Measurements from ENCODE around the gene DGUOK.

DGUOK gene

DNA sequence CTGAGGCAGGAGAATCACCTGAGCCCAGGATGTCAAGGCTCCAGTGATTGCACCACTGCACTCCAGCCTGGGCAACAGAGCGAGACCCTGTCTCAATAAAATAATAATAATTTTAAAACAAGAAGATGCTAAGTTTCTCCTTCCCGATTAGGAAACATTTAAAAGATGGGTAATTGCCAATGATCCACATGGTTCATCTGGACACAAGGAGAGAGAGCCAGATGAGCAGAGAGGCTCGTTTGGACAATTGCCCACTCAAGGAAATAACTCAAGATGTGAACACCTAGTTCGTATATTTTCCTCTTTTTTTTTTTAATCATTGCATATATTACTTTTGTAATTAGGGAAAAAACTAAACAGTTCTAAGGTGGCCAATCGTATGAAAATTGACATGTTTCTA is 37.5 kb upstream of the DGUOK start:
- H3K36me3 ChIP-seq (ENCODE audit: insufficient read depth, insufficient read length, low read length), result no peaks in the 10 kb centered on the region
- H3K9me3 ChIP-seq (ENCODE audit: insufficient read depth, low read length), result no peaks in the 10 kb centered on the region
- no peak overlapping the region for H3K9ac ChIP-seq (ENCODE audit: insufficient read length, low read depth)
- H3K4me1 ChIP-seq (ENCODE audit: insufficient read depth, insufficient read length), result no peaks in the 10 kb centered on the region
- no peak overlapping the region for H3K4me3 ChIP-seq (ENCODE audit: insufficient read length, low read depth)
- no peak for TF ChIP-seq YY1 (IDR thresholded peaks at IDR 0.05; ENCODE audit: insufficient read depth, insufficient read length)
- no peak for TF ChIP-seq ZNF274 (IDR thresholded peaks at IDR 0.05; ENCODE audit: low read depth, low read length)
- TF ChIP-seq SUZ12 (IDR thresholded peaks at IDR 0.05; ENCODE audit: extremely low read depth, insufficient read depth, insufficient read length), result no peak
- DNase-seq (ENCODE audit: low read depth, low spot score), result no peak
- H3K27me3 ChIP-seq (ENCODE audit: insufficient read depth, insufficient read length), result no peaks in the 10 kb centered on the region

DNA sequence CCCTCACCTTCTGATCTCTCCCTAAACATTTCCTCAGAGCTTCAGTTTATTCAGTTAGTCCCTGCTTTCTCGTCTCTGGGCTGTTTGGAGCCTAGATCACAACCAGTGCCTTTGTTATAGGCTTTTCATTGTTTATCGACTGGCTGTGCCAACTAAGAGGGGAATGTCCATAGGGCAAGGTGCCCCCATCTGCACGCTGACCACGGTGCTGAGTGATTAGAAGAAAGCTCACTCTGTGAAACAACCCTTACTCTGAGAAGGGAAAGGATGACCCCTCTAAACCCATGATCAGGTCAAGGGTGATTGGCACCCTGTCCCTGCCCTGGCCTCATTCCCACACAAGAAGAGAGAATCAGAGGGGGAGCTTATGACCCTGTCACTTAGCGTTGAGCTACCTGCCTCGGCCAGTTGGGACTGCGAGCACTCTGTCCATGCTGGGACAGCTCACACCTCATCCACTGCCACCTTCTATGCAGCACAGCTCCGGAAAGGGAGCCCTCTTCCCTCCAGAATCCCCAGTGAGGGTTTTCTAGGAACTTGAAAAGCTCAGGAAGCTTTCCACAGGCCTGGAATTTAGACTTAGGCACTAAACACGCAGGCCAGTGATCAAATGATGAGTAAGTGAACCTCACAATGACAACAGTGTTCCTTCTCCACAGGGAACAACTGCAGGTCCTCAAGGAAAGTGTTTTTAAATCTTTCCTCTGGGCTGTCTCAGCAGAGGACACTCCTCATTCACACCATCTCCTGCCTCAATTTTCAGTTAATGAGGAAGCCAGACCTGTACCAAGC is 36.2 kb upstream of the DGUOK start:
- H3K9me3 ChIP-seq (ENCODE audit: insufficient read depth, low read length), result no peaks in the 10 kb centered on the region
- no peaks in the 10 kb centered on the region for H3K36me3 ChIP-seq (ENCODE audit: insufficient read depth, insufficient read length, low read length)
- DNase-seq (ENCODE audit: low read depth, low spot score), result no peak
- H3K27me3 ChIP-seq (ENCODE audit: insufficient read depth, insufficient read length), result no peaks in the 10 kb centered on the region
- TF ChIP-seq ZNF274 (IDR thresholded peaks at IDR 0.05; ENCODE audit: low read depth, low read length) (no peak), YY1 (IDR thresholded peaks at IDR 0.05; ENCODE audit: insufficient read depth, insufficient read length) (no peak), SUZ12 (IDR thresholded peaks at IDR 0.05; ENCODE audit: extremely low read depth, insufficient read depth, insufficient read length) (no peak)
- no peaks in the 10 kb centered on the region for H3K4me1 ChIP-seq (ENCODE audit: insufficient read depth, insufficient read length)
- H3K4me3 ChIP-seq (ENCODE audit: insufficient read length, low read depth), result no peak overlapping the region
- no peak overlapping the region for H3K9ac ChIP-seq (ENCODE audit: insufficient read length, low read depth)

- no peak overlapping the region for H3K4me3 ChIP-seq (ENCODE audit: insufficient read length, low read depth)
- no peaks in the 10 kb centered on the region for H3K9me3 ChIP-seq (ENCODE audit: insufficient read depth, low read length)
- TF ChIP-seq SUZ12 (IDR thresholded peaks at IDR 0.05; ENCODE audit: extremely low read depth, insufficient read depth, insufficient read length), result no peak
- no peak for TF ChIP-seq YY1 (IDR thresholded peaks at IDR 0.05; ENCODE audit: insufficient read depth, insufficient read length)
- H3K36me3 ChIP-seq (ENCODE audit: insufficient read depth, insufficient read length, low read length), result no peaks in the 10 kb centered on the region
- H3K9ac ChIP-seq (ENCODE audit: insufficient read length, low read depth), result no peak overlapping the region
- no peaks in the 10 kb centered on the region for H3K27me3 ChIP-seq (ENCODE audit: insufficient read depth, insufficient read length)
- DNase-seq (ENCODE audit: low read depth, low spot score), result no peak
- no peaks in the 10 kb centered on the region for H3K4me1 ChIP-seq (ENCODE audit: insufficient read depth, insufficient read length)
Measured at GRCh38 chr2:73891276-73891901, 35.3 kb upstream of the DGUOK start.

DNA sequence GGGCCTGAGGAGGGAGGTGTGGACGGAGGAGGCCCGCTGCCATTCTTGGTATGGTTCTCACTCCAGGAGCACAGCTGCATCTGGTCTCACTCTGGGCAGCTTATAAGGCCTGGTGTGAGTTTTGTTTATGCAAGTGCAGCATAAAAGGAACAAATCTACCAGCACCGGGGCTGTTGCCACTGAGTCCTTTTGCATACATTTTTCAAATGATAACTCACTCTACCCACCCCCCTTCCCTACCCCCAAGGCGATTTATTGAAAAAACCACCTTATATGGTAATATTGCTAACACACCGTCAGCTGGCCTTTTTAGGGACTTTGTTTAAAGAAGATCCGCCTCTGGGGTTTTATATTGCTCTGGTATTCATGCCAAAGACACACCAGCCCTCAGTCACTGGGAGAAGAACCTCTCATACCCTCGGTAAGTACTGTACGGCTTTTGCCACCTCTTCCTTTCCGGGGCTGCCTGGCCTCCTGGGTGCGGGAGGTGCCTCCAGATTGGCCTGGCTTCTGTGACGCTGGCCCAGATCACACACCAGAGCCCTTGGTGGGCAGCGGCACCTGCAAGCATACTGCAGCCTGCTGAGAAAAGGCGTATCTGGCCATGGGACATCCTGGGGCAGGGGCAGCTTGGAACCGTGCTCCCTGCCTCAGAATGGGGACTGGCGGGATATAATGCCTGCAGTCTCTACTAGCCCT is 33.9 kb upstream of the DGUOK start, which contains the start of gene ACTG2:
Gene ACTG2, plus strand, starts transcription at position 378 of the 699 bp plus-strand sequence. CDS start 8,304 bp downstream, outside the sequence.
- Histone ChIP-seq H3K27me3 (ENCODE audit: insufficient read depth, insufficient read length) (no peaks in the 10 kb centered on the region), H3K4me3 (ENCODE audit: insufficient read length, low read depth) (no peak within 1 kb of the TSS), H3K9me3 (ENCODE audit: insufficient read depth, low read length) (no peaks in the 10 kb centered on the region), H3K36me3 (ENCODE audit: insufficient read depth, insufficient read length, low read length) (no peaks in the 10 kb centered on the region), H3K4me1 (ENCODE audit: insufficient read depth, insufficient read length) (no peaks in the 10 kb centered on the region), H3K9ac (ENCODE audit: insufficient read length, low read depth) (no peak within 1 kb of the TSS)
- no peak for DNase-seq (ENCODE audit: low read depth, low spot score)
- TF ChIP-seq YY1 (IDR thresholded peaks at IDR 0.05; ENCODE audit: insufficient read depth, insufficient read length) (no peak), ZNF274 (IDR thresholded peaks at IDR 0.05; ENCODE audit: low read depth, low read length) (no peak), SUZ12 (IDR thresholded peaks at IDR 0.05; ENCODE audit: extremely low read depth, insufficient read depth, insufficient read length) (no peak)

- H3K27me3 ChIP-seq (ENCODE audit: insufficient read depth, insufficient read length), result no peaks in the 10 kb centered on the region
- no peak for DNase-seq (ENCODE audit: low read depth, low spot score)
- TF ChIP-seq SUZ12 (IDR thresholded peaks at IDR 0.05; ENCODE audit: extremely low read depth, insufficient read depth, insufficient read length), result no peak
- H3K4me1 ChIP-seq (ENCODE audit: insufficient read depth, insufficient read length), result no peaks in the 10 kb centered on the region
- H3K4me3 ChIP-seq (ENCODE audit: insufficient read length, low read depth), result no peak overlapping the region
- no peaks in the 10 kb centered on the region for H3K36me3 ChIP-seq (ENCODE audit: insufficient read depth, insufficient read length, low read length)
- no peak overlapping the region for H3K9ac ChIP-seq (ENCODE audit: insufficient read length, low read depth)
- H3K9me3 ChIP-seq (ENCODE audit: insufficient read depth, low read length), result no peaks in the 10 kb centered on the region
Measured at GRCh38 chr2:73893764-73894474, 32.8 kb upstream of the DGUOK start.

GRCh38 chr2:73894475-73894850 is 32.2 kb upstream of the DGUOK start:
- H3K4me1 ChIP-seq (ENCODE audit: insufficient read depth, insufficient read length), result no peaks in the 10 kb centered on the region
- no peak overlapping the region for H3K9ac ChIP-seq (ENCODE audit: insufficient read length, low read depth)
- no peak for DNase-seq (ENCODE audit: low read depth, low spot score)
- H3K36me3 ChIP-seq (ENCODE audit: insufficient read depth, insufficient read length, low read length), result no peaks in the 10 kb centered on the region
- no peaks in the 10 kb centered on the region for H3K27me3 ChIP-seq (ENCODE audit: insufficient read depth, insufficient read length)
- H3K9me3 ChIP-seq (ENCODE audit: insufficient read depth, low read length), result no peaks in the 10 kb centered on the region
- no peak for TF ChIP-seq ZNF274 (IDR thresholded peaks at IDR 0.05; ENCODE audit: low read depth, low read length)
- TF ChIP-seq YY1 (IDR thresholded peaks at IDR 0.05; ENCODE audit: insufficient read depth, insufficient read length), result no peak
- no peak for TF ChIP-seq SUZ12 (IDR thresholded peaks at IDR 0.05; ENCODE audit: extremely low read depth, insufficient read depth, insufficient read length)
- no peak overlapping the region for H3K4me3 ChIP-seq (ENCODE audit: insufficient read length, low read depth)

Measured in NT2/D1 (cell line).